Endothelial cell (in vitro differentiated cells): ENCODE measurements around the gene ACAT1. TPM values are rescaled to one million over a fixed set of nuclear protein-coding genes. Genes with fewer than 3 reads are reported as not detected.

Source experiments
- DNase-seq: peaks from one replicate; pipeline ENCODE4 v3.0.0; 2021; ENCODE audit warnings: low spot score
- H3K27ac Mint-ChIP-seq: one replicate; pipeline ENCODE4 v1.8.0; 2021; ENCODE audit warnings: mixed read lengths, inconsistent platforms; ENCODE audit not compliant: unreplicated experiment
- H3K27me3 Mint-ChIP-seq: one replicate; pipeline ENCODE4 v1.8.0; 2021; ENCODE audit warnings: mild to moderate bottlenecking, moderate library complexity, mixed read lengths, inconsistent platforms; ENCODE audit not compliant: unreplicated experiment
- H3K36me3 Mint-ChIP-seq: one replicate; pipeline ENCODE4 v1.8.0; 2021; ENCODE audit warnings: mild to moderate bottlenecking, low read depth, mixed read lengths, inconsistent platforms; ENCODE audit not compliant: unreplicated experiment
- H3K4me1 Mint-ChIP-seq: one replicate; pipeline ENCODE4 v1.8.0; 2021; ENCODE audit warnings: mild to moderate bottlenecking, mixed read lengths, inconsistent platforms; ENCODE audit not compliant: unreplicated experiment
- H3K4me3 Mint-ChIP-seq: one replicate; pipeline ENCODE4 v1.8.0; 2021; ENCODE audit warnings: mild to moderate bottlenecking, mixed read lengths, inconsistent platforms; ENCODE audit not compliant: unreplicated experiment
- H3K9me3 Mint-ChIP-seq: one replicate; pipeline ENCODE4 v1.8.0; 2021; ENCODE audit warnings: mixed read lengths, inconsistent platforms; ENCODE audit not compliant: unreplicated experiment
- total RNA-seq: library from RNA; stranded (reverse); fragmentation: NEBNext Ultra II Directional; extraction: Animal tissue kit (Norgen Biotek cat#: 25700); gene quantifications from one replicate; pipeline ENCODE4 v1.2.1, GENCODE V29; 2021; ENCODE audit not compliant: unreplicated experiment
- TF ChIP-seq, protein P1 (sequence below): fragments of 200-600 bp; sonication (generic); IDR thresholded peaks from one replicate; pipeline ENCODE4 v1.5.0; 2021; ENCODE audit warnings: antibody characterized with exemption; ENCODE audit not compliant: unreplicated experiment

The ACAT1 gene
- total RNA-seq, 1 donor from 2014 or later = 26.2 TPM

DNA sequence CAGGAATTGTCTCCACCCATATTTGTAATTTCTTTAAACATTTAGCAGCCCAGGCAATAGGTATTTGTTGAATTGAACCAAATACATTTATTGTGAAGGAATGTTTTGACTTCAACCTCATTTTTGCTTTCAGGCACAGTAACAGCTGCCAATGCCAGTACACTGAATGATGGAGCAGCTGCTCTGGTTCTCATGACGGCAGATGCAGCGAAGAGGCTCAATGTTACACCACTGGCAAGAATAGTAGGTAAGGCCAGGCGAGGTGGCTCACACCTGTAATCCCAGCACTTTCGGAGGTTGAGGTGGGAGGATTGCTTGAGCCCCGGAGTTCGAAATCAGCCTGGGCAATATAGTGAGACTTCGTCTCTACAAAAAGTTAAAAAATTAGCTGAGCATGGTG lies 20.9 kb downstream of the ACAT1 start:
- no peak for DNase-seq
- Mint-ChIP-seq H3K27ac (no peak overlapping the region), H3K4me3 (no peak overlapping the region), H3K27me3 (peaks cover 2% of the 10 kb centered on the region), H3K36me3 (peaks cover 2% of the 10 kb centered on the region), H3K4me1 (no peaks in the 10 kb centered on the region), H3K9me3 (no peaks in the 10 kb centered on the region)
- TF ChIP-seq, protein P1, sequence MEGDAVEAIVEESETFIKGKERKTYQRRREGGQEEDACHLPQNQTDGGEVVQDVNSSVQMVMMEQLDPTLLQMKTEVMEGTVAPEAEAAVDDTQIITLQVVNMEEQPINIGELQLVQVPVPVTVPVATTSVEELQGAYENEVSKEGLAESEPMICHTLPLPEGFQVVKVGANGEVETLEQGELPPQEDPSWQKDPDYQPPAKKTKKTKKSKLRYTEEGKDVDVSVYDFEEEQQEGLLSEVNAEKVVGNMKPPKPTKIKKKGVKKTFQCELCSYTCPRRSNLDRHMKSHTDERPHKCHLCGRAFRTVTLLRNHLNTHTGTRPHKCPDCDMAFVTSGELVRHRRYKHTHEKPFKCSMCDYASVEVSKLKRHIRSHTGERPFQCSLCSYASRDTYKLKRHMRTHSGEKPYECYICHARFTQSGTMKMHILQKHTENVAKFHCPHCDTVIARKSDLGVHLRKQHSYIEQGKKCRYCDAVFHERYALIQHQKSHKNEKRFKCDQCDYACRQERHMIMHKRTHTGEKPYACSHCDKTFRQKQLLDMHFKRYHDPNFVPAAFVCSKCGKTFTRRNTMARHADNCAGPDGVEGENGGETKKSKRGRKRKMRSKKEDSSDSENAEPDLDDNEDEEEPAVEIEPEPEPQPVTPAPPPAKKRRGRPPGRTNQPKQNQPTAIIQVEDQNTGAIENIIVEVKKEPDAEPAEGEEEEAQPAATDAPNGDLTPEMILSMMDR = no peak

DNA sequence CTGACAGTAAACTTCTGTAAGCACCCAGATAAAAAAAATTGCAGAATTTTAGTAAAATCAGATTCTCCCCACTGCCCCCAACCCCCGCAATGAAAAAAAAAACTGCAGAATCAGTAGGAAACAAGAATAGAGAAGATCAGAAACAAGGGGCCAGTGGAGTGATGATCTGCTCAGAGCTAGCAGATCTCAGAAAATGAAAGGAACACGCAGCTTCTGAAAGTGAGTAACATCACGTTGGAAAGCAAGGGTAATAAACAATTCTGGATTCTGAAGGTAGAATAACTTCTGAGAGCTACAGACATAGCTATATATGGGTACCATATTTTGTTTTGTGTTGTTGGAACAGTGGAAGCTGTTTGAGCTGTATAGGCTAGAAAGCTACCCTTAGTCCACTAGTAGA lies 23.2 kb downstream of the ACAT1 start:
- Mint-ChIP-seq H3K27ac (no peak overlapping the region), H3K27me3 (peaks cover 2% of the 10 kb centered on the region), H3K4me1 (no peaks in the 10 kb centered on the region), H3K9me3 (no peaks in the 10 kb centered on the region), H3K4me3 (no peak overlapping the region), H3K36me3 (peaks cover 9% of the 10 kb centered on the region)
- TF ChIP-seq, protein P1 = no peak
- DNase-seq = no peak

DNA sequence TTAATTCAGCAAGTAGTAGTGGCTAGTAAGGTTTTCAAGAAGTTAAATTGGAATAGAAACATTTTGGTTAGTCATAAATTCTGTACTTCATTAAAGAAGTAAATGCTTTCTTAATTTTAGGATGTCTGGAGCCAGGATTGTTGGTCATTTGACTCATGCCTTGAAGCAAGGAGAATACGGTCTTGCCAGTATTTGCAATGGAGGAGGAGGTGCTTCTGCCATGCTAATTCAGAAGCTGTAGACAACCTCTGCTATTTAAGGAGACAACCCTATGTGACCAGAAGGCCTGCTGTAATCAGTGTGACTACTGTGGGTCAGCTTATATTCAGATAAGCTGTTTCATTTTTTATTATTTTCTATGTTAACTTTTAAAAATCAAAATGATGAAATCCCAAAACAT lies 25.8 kb downstream of the ACAT1 start:
- H3K4me3 Mint-ChIP-seq = no peak overlapping the region
- H3K36me3 Mint-ChIP-seq = peaks cover 7% of the 10 kb centered on the region

DNA sequence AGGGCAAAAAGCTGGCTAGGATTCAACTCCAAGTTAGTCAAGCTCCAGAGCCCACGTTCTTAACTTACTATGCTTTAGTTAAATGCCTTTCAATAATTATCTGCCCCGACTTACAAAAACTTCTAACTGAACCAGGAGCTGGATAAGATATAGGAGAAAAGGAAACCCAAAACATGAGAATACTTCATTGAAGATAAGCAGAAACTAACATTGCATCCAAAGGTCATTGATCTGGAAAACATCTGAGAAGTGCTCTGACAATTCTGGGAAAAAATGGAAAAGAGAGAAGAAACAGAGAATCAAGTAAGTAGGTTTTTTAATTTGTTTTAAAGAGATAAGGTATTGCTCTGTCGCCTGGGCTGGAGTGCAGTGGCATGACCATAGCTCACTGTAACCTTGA lies 27.2 kb downstream of the ACAT1 start:
- H3K36me3 Mint-ChIP-seq = peaks cover 7% of the 10 kb centered on the region
- no peak overlapping the region for H3K4me3 Mint-ChIP-seq
- no peaks in the 10 kb centered on the region for H3K4me1 Mint-ChIP-seq
- no peak overlapping the region for H3K27ac Mint-ChIP-seq
- no peak for DNase-seq
- TF ChIP-seq, protein P1 = no peak
- H3K27me3 Mint-ChIP-seq = no peaks in the 10 kb centered on the region
- no peaks in the 10 kb centered on the region for H3K9me3 Mint-ChIP-seq

More for the DNA sequence above, 25.8 kb downstream of the ACAT1 start:
- no peak for DNase-seq
- Mint-ChIP-seq H3K9me3 (no peaks in the 10 kb centered on the region), H3K27ac (no peak overlapping the region), H3K4me1 (no peaks in the 10 kb centered on the region), H3K27me3 (no peaks in the 10 kb centered on the region)
- TF ChIP-seq, protein P1 = no peak

DNA sequence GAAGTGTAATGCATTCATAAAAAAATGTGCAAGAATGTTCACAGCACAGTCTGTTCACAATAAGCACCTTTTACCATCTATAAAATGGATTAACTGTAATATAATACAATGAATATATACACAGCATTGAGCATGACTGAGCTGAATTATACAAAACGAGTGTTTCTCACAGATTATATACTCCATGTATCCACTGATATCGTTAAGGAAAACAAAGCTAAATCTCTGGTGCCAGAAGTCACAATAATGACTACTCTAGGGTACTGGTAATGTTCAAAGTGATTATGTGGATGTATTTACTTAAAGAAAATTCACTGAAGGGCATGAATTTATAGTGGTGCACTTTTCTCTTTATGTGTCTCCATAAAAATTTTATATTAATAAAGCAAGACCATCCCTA lies 33.2 kb downstream of the ACAT1 start:
- Mint-ChIP-seq H3K4me3 (no peak overlapping the region), H3K27me3 (no peaks in the 10 kb centered on the region), H3K36me3 (no peaks in the 10 kb centered on the region), H3K27ac (no peak overlapping the region), H3K4me1 (no peaks in the 10 kb centered on the region), H3K9me3 (no peaks in the 10 kb centered on the region)
- TF ChIP-seq, protein P1 = no peak
- DNase-seq = no peak
